Measurements from ENCODE around the gene DUSP22.

- TF ChIP-seq SIN3A (IDR thresholded peaks at IDR 0.05; ENCODE audit: borderline replicate concordance, insufficient read depth, low read length) (no peak), TAF1 (IDR thresholded peaks at IDR 0.05; ENCODE audit: borderline replicate concordance, insufficient read depth, low read length) (no peak), POLR2AphosphoS5 (IDR thresholded peaks at IDR 0.05; ENCODE audit: low read depth, low read length) (no peak)
Measured at GRCh38 chr6:326896-327537, 34.7 kb downstream of the DUSP22 start.

Data from PFSK-1 (cell line).